22Rv1 (cell line): Measurements from ENCODE around the gene NRG3.

ENCODE experiments used
- H3K27ac ChIP-seq: fragments of 450-650 bp; 2 replicates; pipeline ENCODE4 v1.5.1; 2017
- CTCF ChIP-seq: fragments of 450-650 bp; IDR thresholded peaks from 2 replicates; pipeline ENCODE4 v1.5.1; 2017; ENCODE audit warnings: mild to moderate bottlenecking
- ZFX ChIP-seq: fragments of 450-650 bp; IDR thresholded peaks from 2 replicates; pipeline ENCODE4 v1.6.1; 2017; ENCODE audit warnings: antibody characterized with exemption, borderline replicate concordance

NRG3 gene

GRCh38 chr10:81874875-81875466 is at the start of gene NRG3:
TSS of gene NRG3 (plus strand) at chr10:81875194.
- peak within 1 kb of the TSS; percentile 29; the same call in 1 of the 2 replicates for H3K27ac ChIP-seq
- no peak for TF ChIP-seq ZFX
- no peak for TF ChIP-seq CTCF

GRCh38 chr10:81828251-81828650 is 46.7 kb upstream of the NRG3 start:
- TF ChIP-seq ZFX (no peak), CTCF (no peak)
- no peak overlapping the region for H3K27ac ChIP-seq

- H3K27ac ChIP-seq, result no peak overlapping the region
- TF ChIP-seq CTCF (no peak), ZFX (no peak)
Observed at GRCh38 chr10:81831060-81831459, 43.9 kb upstream of the NRG3 start.

- no peak overlapping the region for H3K27ac ChIP-seq
- TF ChIP-seq ZFX (no peak), CTCF (peak; percentile 61)
Observed at GRCh38 chr10:81838950-81839349, 36.0 kb upstream of the NRG3 start.

- TF ChIP-seq ZFX (no peak), CTCF (peak; percentile 49)
- H3K27ac ChIP-seq, result no peak overlapping the region
Observed at GRCh38 chr10:81843042-81843441, 32.0 kb upstream of the NRG3 start.

GRCh38 chr10:81847675-81848074 is 27.3 kb upstream of the NRG3 start:
- H3K27ac ChIP-seq, result no peak overlapping the region

More at GRCh38 chr10:81847675-81848074, 27.3 kb upstream of the NRG3 start:
- TF ChIP-seq CTCF, result no peak
- no peak for TF ChIP-seq ZFX
